Suprapubic skin (tissue), 4 donors: ENCODE data around the gene APPBP2. TPM values are rescaled to one million over a fixed set of nuclear protein-coding genes. Genes with fewer than 3 reads are reported as not detected.

ENCODE experiments used
- DNase-seq, 2 donors: peaks; one replicate each; pipeline ENCODE4 v3.0.0-alpha.2; 2019; ENCODE audit warnings: low spot score in 2 of 2
- H3K27ac ChIP-seq: fragments of 200-600 bp; sonication (generic); one replicate; pipeline ENCODE4 v1.5.1; 2019
- H3K27me3 ChIP-seq: fragments of 200-600 bp; sonication (generic); one replicate; pipeline ENCODE4 v1.5.1; 2019
- H3K36me3 ChIP-seq: fragments of 200-600 bp; sonication (generic); one replicate; pipeline ENCODE4 v1.5.1; 2019
- H3K4me1 ChIP-seq: fragments of 200-600 bp; sonication (generic); one replicate; pipeline ENCODE4 v1.5.1; 2019
- H3K4me3 ChIP-seq: fragments of 200-600 bp; sonication (generic); one replicate; pipeline ENCODE4 v1.5.1; 2019; ENCODE audit warnings: mild to moderate bottlenecking
- H3K9me3 ChIP-seq: fragments of 200-600 bp; sonication (generic); one replicate; pipeline ENCODE4 v1.5.1; 2019
- EP300 ChIP-seq: sonication (generic); formaldehyde crosslinking; IDR thresholded peaks from one replicate; pipeline ENCODE4 v1.6.1; 2017; ENCODE audit warnings: antibody characterized with exemption
- POLR2A ChIP-seq, 2 donors: fragments of 450-650 bp; IDR thresholded peaks; one replicate each; pipeline ENCODE4 v1.6.1; 2017; ENCODE audit warnings: antibody characterized with exemption in 2 of 2, mild to moderate bottlenecking in 2 of 2, moderate library complexity in 2 of 2
- POLR2AphosphoS5 ChIP-seq, 3 donors: sonication (generic); formaldehyde crosslinking; IDR thresholded peaks; one replicate each; pipeline ENCODE4 v1.6.1; 2017; ENCODE audit warnings: antibody characterized with exemption in 3 of 3
- WGBS: methylation state at CpG from one replicate; pipeline ENCODE4 v1.1.5; 2018; 5-methylcytosine and 5-hydroxymethylcytosine counted together
- total RNA-seq, 4 donors: library from RNA; depleted of rRNA; stranded (reverse); fragments of >200 nt; gene quantifications; one replicate each; pipeline ENCODE4 v1.1.0, GENCODE V29; 2016
- TF ChIP-seq, protein P1 (sequence below), 2 donors: fragments of 200-600 bp in 1 of 2; fragments of 450-650 bp in 1 of 2; sonication (generic) in 1 of 2; IDR thresholded peaks; one replicate each; pipeline ENCODE4 v1.5.1; 2016 to 2019; ENCODE audit warnings: antibody characterized with exemption in 2 of 2, mild to moderate bottlenecking in 1 of 2, moderate library complexity in 1 of 2

APPBP2 gene, protein sequence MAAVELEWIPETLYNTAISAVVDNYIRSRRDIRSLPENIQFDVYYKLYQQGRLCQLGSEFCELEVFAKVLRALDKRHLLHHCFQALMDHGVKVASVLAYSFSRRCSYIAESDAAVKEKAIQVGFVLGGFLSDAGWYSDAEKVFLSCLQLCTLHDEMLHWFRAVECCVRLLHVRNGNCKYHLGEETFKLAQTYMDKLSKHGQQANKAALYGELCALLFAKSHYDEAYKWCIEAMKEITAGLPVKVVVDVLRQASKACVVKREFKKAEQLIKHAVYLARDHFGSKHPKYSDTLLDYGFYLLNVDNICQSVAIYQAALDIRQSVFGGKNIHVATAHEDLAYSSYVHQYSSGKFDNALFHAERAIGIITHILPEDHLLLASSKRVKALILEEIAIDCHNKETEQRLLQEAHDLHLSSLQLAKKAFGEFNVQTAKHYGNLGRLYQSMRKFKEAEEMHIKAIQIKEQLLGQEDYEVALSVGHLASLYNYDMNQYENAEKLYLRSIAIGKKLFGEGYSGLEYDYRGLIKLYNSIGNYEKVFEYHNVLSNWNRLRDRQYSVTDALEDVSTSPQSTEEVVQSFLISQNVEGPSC
- total RNA-seq = 10 to 100 TPM; 15.4 to 26.3 (median 17.8) TPM

DNA sequence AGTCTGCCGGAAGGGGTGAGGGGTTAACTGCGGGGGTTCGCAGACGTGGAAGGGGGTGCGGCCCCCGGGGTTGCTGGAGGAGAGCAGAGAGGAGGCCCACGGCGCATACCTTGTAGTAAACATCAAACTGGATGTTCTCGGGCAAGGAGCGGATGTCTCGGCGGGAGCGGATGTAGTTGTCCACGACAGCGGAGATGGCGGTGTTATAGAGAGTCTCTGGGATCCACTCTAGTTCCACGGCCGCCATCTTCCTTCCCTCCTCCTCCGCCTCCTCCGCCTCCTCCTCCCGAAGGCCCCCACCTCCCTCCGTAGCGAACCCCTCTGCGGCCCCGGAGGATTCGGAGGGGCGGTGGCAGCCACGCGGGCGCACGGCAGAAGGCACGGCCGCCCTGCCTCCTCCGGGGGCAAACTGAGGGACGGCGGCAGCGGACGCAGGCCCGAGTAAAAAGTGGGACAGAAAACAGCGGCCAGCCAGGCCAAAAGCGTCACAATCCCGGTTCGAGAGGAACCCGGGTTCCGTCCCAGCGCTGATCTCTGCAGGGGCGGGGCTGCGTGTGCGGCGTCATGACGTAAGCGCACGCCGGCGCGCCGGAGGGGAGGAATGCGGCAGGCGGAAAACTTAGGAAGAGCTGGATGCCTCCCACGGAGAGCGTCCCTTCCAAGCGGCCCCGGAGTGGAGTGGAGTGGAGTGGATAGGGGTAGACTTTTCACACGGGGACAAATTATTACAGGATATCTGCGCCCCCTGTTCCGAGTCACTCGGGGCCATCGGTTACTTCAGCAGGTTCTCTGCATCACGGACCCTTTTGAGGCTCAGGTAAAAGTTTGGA is at the start of gene APPBP2:
APPBP2 (minus strand) TSS at position 558 of the 830 bp plus-strand sequence; CDS start at position 247, 311 bp downstream.
- peak within 1 kb of the TSS; percentile 77 for H3K4me3 ChIP-seq
- WGBS = under 1% methylated on average over 50 of the region's 69 CpGs
- peak within 1 kb of the TSS; percentile 99 for H3K27ac ChIP-seq
- H3K36me3 ChIP-seq = no peaks in the 10 kb centered on the region
- H3K9me3 ChIP-seq = no peaks in the 10 kb centered on the region
- TF ChIP-seq POLR2AphosphoS5 (IDR thresholded peaks at IDR 0.05) = peak; percentile 54 to 88 (median 76)
- TF ChIP-seq EP300 = no peak
- TF ChIP-seq, protein P1, sequence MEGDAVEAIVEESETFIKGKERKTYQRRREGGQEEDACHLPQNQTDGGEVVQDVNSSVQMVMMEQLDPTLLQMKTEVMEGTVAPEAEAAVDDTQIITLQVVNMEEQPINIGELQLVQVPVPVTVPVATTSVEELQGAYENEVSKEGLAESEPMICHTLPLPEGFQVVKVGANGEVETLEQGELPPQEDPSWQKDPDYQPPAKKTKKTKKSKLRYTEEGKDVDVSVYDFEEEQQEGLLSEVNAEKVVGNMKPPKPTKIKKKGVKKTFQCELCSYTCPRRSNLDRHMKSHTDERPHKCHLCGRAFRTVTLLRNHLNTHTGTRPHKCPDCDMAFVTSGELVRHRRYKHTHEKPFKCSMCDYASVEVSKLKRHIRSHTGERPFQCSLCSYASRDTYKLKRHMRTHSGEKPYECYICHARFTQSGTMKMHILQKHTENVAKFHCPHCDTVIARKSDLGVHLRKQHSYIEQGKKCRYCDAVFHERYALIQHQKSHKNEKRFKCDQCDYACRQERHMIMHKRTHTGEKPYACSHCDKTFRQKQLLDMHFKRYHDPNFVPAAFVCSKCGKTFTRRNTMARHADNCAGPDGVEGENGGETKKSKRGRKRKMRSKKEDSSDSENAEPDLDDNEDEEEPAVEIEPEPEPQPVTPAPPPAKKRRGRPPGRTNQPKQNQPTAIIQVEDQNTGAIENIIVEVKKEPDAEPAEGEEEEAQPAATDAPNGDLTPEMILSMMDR (IDR thresholded peaks at IDR 0.05) = no peak
- TF ChIP-seq POLR2A (IDR thresholded peaks at IDR 0.05) = peak in 1 of 2 donors; percentile 80
- peaks cover 38% of the 10 kb centered on the region for H3K4me1 ChIP-seq
- peak; percentile 90 to 91 for DNase-seq
- no peaks in the 10 kb centered on the region for H3K27me3 ChIP-seq

DNA sequence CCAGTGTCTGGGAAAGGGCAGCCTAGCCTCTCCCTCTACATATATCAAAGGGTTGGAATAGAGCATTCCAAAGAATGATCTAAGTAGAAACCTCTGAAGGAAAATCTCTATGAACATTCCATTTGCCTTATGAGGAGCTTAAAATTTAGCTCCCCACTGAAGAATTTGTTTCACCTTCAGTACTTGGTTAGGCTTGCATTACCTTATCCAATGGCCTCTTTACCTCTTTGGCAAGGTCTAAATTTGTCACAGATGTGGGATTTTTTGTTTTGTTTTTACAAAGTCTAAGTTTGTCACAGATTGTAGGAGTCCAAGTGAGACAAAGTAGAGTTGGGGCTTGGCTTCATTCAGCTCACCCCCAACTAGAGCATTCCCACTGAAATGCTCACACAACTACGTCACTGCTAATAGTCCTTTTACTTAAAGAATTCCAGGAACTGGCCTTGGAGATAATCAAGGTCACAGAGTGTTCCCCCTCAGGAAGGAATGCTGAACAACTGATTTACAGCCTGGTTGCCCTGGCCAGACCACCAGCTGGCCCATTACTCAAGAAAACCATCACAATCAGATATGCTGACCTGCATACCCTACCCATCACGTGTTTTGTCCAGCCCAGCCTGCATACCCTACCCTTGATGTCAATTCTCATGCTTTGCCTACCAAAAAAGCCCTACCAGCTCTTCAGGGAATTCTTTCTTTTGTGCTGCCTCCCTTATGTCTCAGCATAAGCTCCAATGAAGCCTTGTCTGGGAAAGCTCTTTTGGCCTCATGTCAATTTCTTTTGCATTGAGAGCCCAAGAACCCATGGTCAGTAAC is 47.4 kb upstream of the APPBP2 start:
- no peaks in the 10 kb centered on the region for H3K9me3 ChIP-seq
- peak overlapping the region; percentile 10 for H3K27ac ChIP-seq
- no peaks in the 10 kb centered on the region for H3K36me3 ChIP-seq
- 66% methylated on average over 2 of the region's 2 CpGs for WGBS
- peaks cover 10% of the 10 kb centered on the region for H3K4me1 ChIP-seq
- TF ChIP-seq POLR2A (IDR thresholded peaks at IDR 0.05) = no peak
- TF ChIP-seq POLR2AphosphoS5 (IDR thresholded peaks at IDR 0.05) = no peak
- no peak for TF ChIP-seq EP300
- TF ChIP-seq, protein P1 (IDR thresholded peaks at IDR 0.05) = no peak
- DNase-seq = no peak
- H3K27me3 ChIP-seq = no peaks in the 10 kb centered on the region
- H3K4me3 ChIP-seq = no peak overlapping the region

DNA sequence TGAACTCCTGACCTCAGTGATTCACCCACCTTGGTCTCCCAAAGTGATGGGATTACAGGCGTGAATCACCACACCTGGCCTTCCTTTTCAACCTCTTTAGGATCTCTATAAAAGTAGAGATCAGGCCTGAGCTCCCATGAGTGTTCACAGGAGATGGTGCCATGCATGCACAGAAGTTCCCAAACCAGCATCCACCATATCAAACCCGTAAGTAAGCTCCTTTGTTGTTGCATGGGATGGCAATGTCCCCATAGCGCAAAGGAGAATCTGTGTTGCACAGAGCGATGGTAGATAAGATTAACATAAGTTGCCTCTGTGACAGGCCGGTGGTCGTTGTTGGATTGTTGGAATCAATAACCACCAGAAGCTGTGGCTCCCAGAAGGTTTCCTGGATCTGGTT is 39.2 kb upstream of the APPBP2 start:
- no peaks in the 10 kb centered on the region for H3K36me3 ChIP-seq
- H3K27me3 ChIP-seq = no peaks in the 10 kb centered on the region
- no peak overlapping the region for H3K27ac ChIP-seq
- DNase-seq = no peak
- TF ChIP-seq POLR2AphosphoS5 (IDR thresholded peaks at IDR 0.05) = no peak
- TF ChIP-seq, protein P1 (IDR thresholded peaks at IDR 0.05) = no peak
- TF ChIP-seq POLR2A (IDR thresholded peaks at IDR 0.05) = no peak
- TF ChIP-seq EP300 = no peak
- H3K4me1 ChIP-seq = no peaks in the 10 kb centered on the region
- no peak overlapping the region for H3K4me3 ChIP-seq
- WGBS = over 99% methylated on average over 6 of the region's 6 CpGs
- H3K9me3 ChIP-seq = no peaks in the 10 kb centered on the region

DNA sequence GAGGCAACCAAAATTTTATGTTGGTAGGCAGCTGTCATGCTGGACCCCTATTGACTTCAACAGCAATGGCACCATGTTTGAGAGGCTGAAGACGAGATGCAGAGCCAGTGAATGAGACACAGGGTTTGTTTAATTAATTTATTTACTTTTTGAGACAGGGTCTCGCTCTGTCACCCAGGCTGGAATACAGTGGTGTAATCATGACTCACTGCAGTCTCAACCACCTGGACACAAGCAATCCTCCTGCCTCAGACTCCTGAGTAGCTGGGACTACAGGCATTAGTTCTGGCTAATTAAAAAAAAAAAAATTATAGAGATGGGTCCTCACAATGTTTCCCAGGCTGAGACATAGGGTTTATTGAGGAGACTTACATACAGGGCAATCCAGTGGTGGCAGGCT is 37.7 kb upstream of the APPBP2 start:
- H3K4me1 ChIP-seq = no peaks in the 10 kb centered on the region
- no peaks in the 10 kb centered on the region for H3K27me3 ChIP-seq
- no peak for TF ChIP-seq POLR2AphosphoS5 (IDR thresholded peaks at IDR 0.05)
- TF ChIP-seq POLR2A (IDR thresholded peaks at IDR 0.05) = no peak
- no peak for TF ChIP-seq EP300
- TF ChIP-seq, protein P1 (IDR thresholded peaks at IDR 0.05) = no peak
- no peak overlapping the region for H3K4me3 ChIP-seq
- DNase-seq = no peak
- no peaks in the 10 kb centered on the region for H3K9me3 ChIP-seq
- no peaks in the 10 kb centered on the region for H3K36me3 ChIP-seq
- 89% methylated on average over 2 of the region's 2 CpGs for WGBS
- no peak overlapping the region for H3K27ac ChIP-seq
